Esophagus squamous epithelium (tissue), 5 donors: Measurements from ENCODE around the gene ZNF284. TPM values are rescaled to one million over a fixed set of nuclear protein-coding genes. Genes with fewer than 3 reads are reported as not detected.

Experiments used
- DNase-seq: peaks from one replicate; lab custom pipeline; 2025; lab: John Stamatoyannopoulos, UW
- H3K27ac ChIP-seq, 4 donors: fragments of 200-600 bp; sonication (generic); one replicate each; pipeline ENCODE4 v1.5.1; 2016 to 2019; ENCODE audit warnings: mild to moderate bottlenecking in 1 of 4
- H3K27me3 ChIP-seq, 4 donors: fragments of 200-600 bp; sonication (generic); 1 replicate in 3 of 4; 2 replicates in 1 of 4; pipeline versions ENCODE4 v1.5.1 to v1.6.0; 2017 to 2021; ENCODE audit warnings: antibody characterized with exemption in 1 of 4
- H3K36me3 ChIP-seq, 3 donors: fragments of 200-600 bp; sonication (generic); one replicate each; pipeline ENCODE4 v1.5.1; 2016 to 2019
- H3K4me1 ChIP-seq, 3 donors: fragments of 200-600 bp; sonication (generic); one replicate each; pipeline ENCODE4 v1.5.1; 2017 to 2019
- H3K4me3 ChIP-seq, 4 donors: fragments of 200-600 bp; sonication (generic); 1 replicate in 3 of 4; 2 replicates in 1 of 4; pipeline ENCODE4 v1.5.1; 2016 to 2019; ENCODE audit warnings: mild to moderate bottlenecking in 2 of 4, moderate library complexity in 1 of 4
- H3K9me3 ChIP-seq, 3 donors: fragments of 200-600 bp; sonication (generic); one replicate each; pipeline ENCODE4 v1.5.1; 2016 to 2019
- POLR2A ChIP-seq, 4 donors: fragments of 450-650 bp; IDR thresholded peaks; one replicate each; pipeline ENCODE4 v1.6.1; 2017; ENCODE audit warnings: antibody characterized with exemption in 4 of 4, mild to moderate bottlenecking in 4 of 4, moderate library complexity in 3 of 4
- WGBS, 2 donors: methylation state at CpG; one replicate each; pipeline ENCODE4 v1.1.5; 2018; 5-methylcytosine and 5-hydroxymethylcytosine counted together
- intact Hi-C: fragments of 100-400 bp; cut with DNase I; formaldehyde crosslinking; loops from one replicate; pipeline ENCODE4 v1.15.0; 2022
- total RNA-seq, 4 donors: library from RNA; depleted of rRNA; stranded (reverse); fragments of >200 nt; gene quantifications; one replicate each; pipeline ENCODE4 v1.1.0, GENCODE V29; 2016
- TF ChIP-seq, protein P1 (sequence below), 6 experiments: fragments of 450-650 bp in 4 of 6; fragments of 200-600 bp in 2 of 6; sonication (generic) in 2 of 6; IDR thresholded peaks; one replicate each; pipeline ENCODE4 v1.5.1; 2016 to 2019; ENCODE audit warnings: antibody characterized with exemption in 6 of 6, mild to moderate bottlenecking in 4 of 6, moderate library complexity in 4 of 6
- donor health status: DM: yes; HTN: yes; CAD: no.

The ZNF284 gene
- total RNA-seq, 4 donors from 2014 or later, result 0.44 to 1.9 (median 0.80) TPM

- intact Hi-C loops, result no loop called here
- WGBS, 2 donors, result 12 to 16% methylated on average over 16 to 18 of the region's 18 CpGs
These were observed 813 bp downstream of the ZNF284 start for GRCh38 chr19:44072543-44073401.

DNA sequence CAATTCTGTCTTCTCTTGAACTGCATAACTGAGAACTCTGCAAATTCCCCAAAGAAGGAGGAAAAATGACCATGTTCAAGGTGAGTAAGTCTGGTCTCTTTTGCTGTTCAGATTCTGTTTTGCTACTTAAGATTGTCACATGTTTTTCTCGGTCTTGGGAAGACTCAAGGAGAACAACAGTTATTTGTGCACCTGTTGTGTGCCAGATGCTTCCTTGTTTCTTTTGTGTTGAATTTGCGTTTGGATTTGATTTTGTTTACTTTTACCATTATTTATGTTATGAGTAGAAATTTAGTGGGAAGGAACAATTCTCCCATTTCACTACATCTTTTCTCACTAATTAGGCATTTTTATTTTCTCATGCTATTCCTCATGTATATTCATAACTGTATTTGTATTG is 4.4 kb downstream of the ZNF284 start:
- H3K9me3 ChIP-seq, result peaks cover 0 to 3% (median 0%) of the 10 kb centered on the region in 3 donors
- no peak for DNase-seq
- H3K36me3 ChIP-seq, result peaks cover 0 to 51% (median 4%) of the 10 kb centered on the region in 3 donors
- H3K4me1 ChIP-seq, result peaks cover 8 to 23% (median 8%) of the 10 kb centered on the region in 3 donors
- intact Hi-C loops, result no loop called here
- no peak overlapping the region for H3K27ac ChIP-seq
- H3K4me3 ChIP-seq, result no peak overlapping the region
- TF ChIP-seq, protein P1, sequence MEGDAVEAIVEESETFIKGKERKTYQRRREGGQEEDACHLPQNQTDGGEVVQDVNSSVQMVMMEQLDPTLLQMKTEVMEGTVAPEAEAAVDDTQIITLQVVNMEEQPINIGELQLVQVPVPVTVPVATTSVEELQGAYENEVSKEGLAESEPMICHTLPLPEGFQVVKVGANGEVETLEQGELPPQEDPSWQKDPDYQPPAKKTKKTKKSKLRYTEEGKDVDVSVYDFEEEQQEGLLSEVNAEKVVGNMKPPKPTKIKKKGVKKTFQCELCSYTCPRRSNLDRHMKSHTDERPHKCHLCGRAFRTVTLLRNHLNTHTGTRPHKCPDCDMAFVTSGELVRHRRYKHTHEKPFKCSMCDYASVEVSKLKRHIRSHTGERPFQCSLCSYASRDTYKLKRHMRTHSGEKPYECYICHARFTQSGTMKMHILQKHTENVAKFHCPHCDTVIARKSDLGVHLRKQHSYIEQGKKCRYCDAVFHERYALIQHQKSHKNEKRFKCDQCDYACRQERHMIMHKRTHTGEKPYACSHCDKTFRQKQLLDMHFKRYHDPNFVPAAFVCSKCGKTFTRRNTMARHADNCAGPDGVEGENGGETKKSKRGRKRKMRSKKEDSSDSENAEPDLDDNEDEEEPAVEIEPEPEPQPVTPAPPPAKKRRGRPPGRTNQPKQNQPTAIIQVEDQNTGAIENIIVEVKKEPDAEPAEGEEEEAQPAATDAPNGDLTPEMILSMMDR (IDR thresholded peaks at IDR 0.05), result no peak
- TF ChIP-seq POLR2A (IDR thresholded peaks at IDR 0.05), result no peak
- H3K27me3 ChIP-seq, result no peaks in the 10 kb centered on the region
- WGBS, 2 donors, result 84 to 86% methylated on average over 2 of the region's 2 CpGs

More at GRCh38 chr19:44072543-44073401, 813 bp downstream of the ZNF284 start:
- no peaks in the 10 kb centered on the region for H3K27me3 ChIP-seq
- no peak for DNase-seq
- TF ChIP-seq, protein P1 (IDR thresholded peaks at IDR 0.05), result no peak
- no peak for TF ChIP-seq POLR2A (IDR thresholded peaks at IDR 0.05)
- H3K4me1 ChIP-seq, result peaks cover 8 to 25% (median 9%) of the 10 kb centered on the region in 3 donors
- peaks cover 0 to 20% (median 0%) of the 10 kb centered on the region in 3 donors for H3K36me3 ChIP-seq
- peak overlapping the region; percentile 40 to 85 (median 68) for H3K4me3 ChIP-seq
- peaks cover 0 to 24% (median 19%) of the 10 kb centered on the region in 3 donors for H3K9me3 ChIP-seq
- H3K27ac ChIP-seq, result peak overlapping the region in 2 of 4 donors; percentile 57 to 65

GRCh38 chr19:44092108-44092507 is 20.1 kb downstream of the ZNF284 start:
- TF ChIP-seq, protein P1 (IDR thresholded peaks at IDR 0.05), result no peak
- TF ChIP-seq POLR2A (IDR thresholded peaks at IDR 0.05), result no peak
- WGBS, 2 donors, result 70% methylated on average over 4 of the region's 4 CpGs
- Histone ChIP-seq H3K4me3 (no peak overlapping the region), H3K9me3 (peaks cover 0 to under 1% (median 0%) of the 10 kb centered on the region in 3 donors), H3K4me1 (peaks cover 0 to 15% (median 2%) of the 10 kb centered on the region in 3 donors), H3K27me3 (no peaks in the 10 kb centered on the region), H3K36me3 (peaks cover 0 to 24% (median 0%) of the 10 kb centered on the region in 3 donors), H3K27ac (no peak overlapping the region)
- intact Hi-C loops, result no loop called here
- DNase-seq, result no peak

DNA sequence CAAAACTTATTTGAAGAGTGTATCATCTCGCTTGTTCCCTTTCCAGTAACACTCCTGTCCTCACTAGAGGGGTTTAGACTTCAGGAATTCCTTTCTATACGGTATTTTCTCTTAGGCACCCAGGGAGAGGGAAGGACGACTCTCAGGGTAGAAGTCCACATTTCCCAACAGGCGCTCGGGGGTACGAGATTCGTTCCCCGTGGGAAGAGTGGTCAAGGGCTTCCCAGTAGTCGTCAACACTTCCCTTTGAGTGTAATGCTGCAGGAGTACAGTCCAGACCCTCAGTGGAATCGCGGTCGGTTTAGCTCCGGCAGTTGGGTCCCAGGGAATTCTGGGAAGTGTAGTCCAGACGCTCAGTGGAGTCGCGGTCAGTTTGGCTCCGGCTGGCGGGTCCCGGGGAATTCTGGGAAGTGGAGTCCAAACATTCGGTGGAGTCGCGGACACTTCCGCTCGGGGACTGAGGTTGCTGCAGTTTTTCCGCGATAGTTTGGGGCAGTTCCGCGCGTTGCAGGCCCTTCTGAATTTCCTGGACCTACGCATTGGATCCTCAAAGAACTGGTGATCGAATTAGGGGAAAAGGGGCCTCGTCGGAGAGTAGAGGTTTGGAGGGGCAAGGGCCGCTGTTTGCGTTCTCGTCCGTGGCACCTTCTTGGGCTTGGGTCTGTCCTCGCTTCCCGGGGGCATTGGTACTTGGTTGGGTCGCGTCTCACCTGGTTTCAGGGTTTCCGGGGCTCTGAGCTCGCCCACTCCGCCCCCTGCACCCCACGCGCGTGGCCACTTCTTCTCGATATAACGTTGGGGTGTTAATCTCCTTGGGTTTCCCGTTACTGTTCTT is 22.2 kb downstream of the ZNF284 start, which contains the start of gene ZNF224:
TSS of gene ZNF224 (plus strand) at position 431 of the 835 bp plus-strand sequence. CDS start 3,513 bp downstream, outside the sequence.
- Histone ChIP-seq H3K27ac (peak within 1 kb of the TSS; percentile 67 to 83 (median 79)), H3K4me3 (peak within 1 kb of the TSS; percentile 65 to 91 (median 78)), H3K9me3 (peaks cover 0 to 9% (median 8%) of the 10 kb centered on the region in 3 donors), H3K36me3 (peaks cover 0 to 30% (median 3%) of the 10 kb centered on the region in 3 donors), H3K4me1 (peaks cover 0 to 15% (median 2%) of the 10 kb centered on the region in 3 donors), H3K27me3 (no peaks in the 10 kb centered on the region)
- peak; percentile 51 for DNase-seq
- WGBS, 2 donors, result 1 to 2% methylated on average over 12 to 20 of the region's 50 CpGs
- intact Hi-C loops, result no loop called here
- TF ChIP-seq, protein P1 (IDR thresholded peaks at IDR 0.05), result no peak
- peak in 1 of 4 donors; percentile 16 for TF ChIP-seq POLR2A (IDR thresholded peaks at IDR 0.05)
